Activated naive CD8-positive, alpha-beta T cell treated with anti-CD3 and anti-CD28 coated beads for 36 hours (primary cell): Measurements from ENCODE around the gene ADPRHL1. TPM values are rescaled to one million over a fixed set of nuclear protein-coding genes. Genes with fewer than 3 reads are reported as not detected.

Source experiments
- DNase-seq: peaks from one replicate; pipeline ENCODE4 v3.0.0; 2021
- H3K27ac Mint-ChIP-seq: one replicate; pipeline ENCODE4 v1.8.0; 2022; ENCODE audit warnings: mild to moderate bottlenecking, moderate library complexity, mixed read lengths
- H3K27me3 Mint-ChIP-seq: one replicate; pipeline ENCODE4 v1.8.0; 2022; ENCODE audit warnings: mild to moderate bottlenecking, mixed read lengths
- H3K36me3 Mint-ChIP-seq: one replicate; pipeline ENCODE4 v1.8.0; 2021; ENCODE audit warnings: mild to moderate bottlenecking, mixed read lengths
- H3K4me1 Mint-ChIP-seq: one replicate; pipeline ENCODE4 v1.8.0; 2021; ENCODE audit warnings: mixed read lengths
- H3K4me3 Mint-ChIP-seq: one replicate; pipeline ENCODE4 v1.8.0; 2022; ENCODE audit warnings: mild to moderate bottlenecking, moderate library complexity, mixed read lengths
- H3K9me3 Mint-ChIP-seq: one replicate; pipeline ENCODE4 v1.8.0; 2022; ENCODE audit warnings: mixed read lengths
- total RNA-seq, 2 experiments: library from RNA; stranded (reverse); gene quantifications; one replicate each; pipeline ENCODE4 v1.2.3, GENCODE V29; 2021

Gene ADPRHL1
- total RNA-seq, 2 experiments from 2014 or later = 0.44 to 0.56 TPM

GRCh38 chr13:113412440-113412839 is 40.8 kb downstream of the ADPRHL1 start:
- Mint-ChIP-seq H3K4me1 (no peaks in the 10 kb centered on the region), H3K27me3 (peaks cover 6% of the 10 kb centered on the region), H3K36me3 (no peaks in the 10 kb centered on the region), H3K4me3 (no peak overlapping the region), H3K9me3 (peaks cover 2% of the 10 kb centered on the region), H3K27ac (no peak overlapping the region)
- DNase-seq = no peak

- no peak for DNase-seq
- H3K27ac Mint-ChIP-seq = no peak overlapping the region
- H3K9me3 Mint-ChIP-seq = peaks cover 2% of the 10 kb centered on the region
- no peaks in the 10 kb centered on the region for H3K4me1 Mint-ChIP-seq
- H3K36me3 Mint-ChIP-seq = no peaks in the 10 kb centered on the region
- peaks cover 9% of the 10 kb centered on the region for H3K27me3 Mint-ChIP-seq
- H3K4me3 Mint-ChIP-seq = no peak overlapping the region
These were observed 41.9 kb downstream of the ADPRHL1 start for GRCh38 chr13:113411216-113412023.

- DNase-seq = no peak
- no peaks in the 10 kb centered on the region for H3K36me3 Mint-ChIP-seq
- peaks cover 2% of the 10 kb centered on the region for H3K9me3 Mint-ChIP-seq
These were observed 42.7 kb downstream of the ADPRHL1 start for GRCh38 chr13:113410472-113411201.

DNA sequence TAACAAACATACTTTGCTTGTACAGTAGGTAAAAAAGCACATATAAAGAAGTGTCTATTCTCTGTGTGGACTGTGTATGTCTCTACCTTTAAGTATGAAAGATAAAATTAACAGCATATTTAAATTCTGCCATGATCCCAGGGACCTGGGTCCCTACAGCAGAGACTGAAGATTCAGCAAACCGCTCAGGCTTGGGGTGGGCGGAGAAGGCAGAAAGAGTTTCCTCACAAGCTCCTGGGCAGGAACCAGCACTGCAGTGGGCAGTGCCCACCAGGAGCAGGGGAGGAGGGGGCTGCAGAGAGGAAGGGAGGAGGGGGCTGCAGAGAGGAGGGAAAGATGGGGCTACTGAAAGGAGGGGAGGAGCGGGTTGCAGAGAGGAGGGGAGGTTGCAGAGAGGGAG is 44.7 kb downstream of the ADPRHL1 start:
- DNase-seq = no peak
- no peak overlapping the region for H3K4me3 Mint-ChIP-seq
- no peaks in the 10 kb centered on the region for H3K4me1 Mint-ChIP-seq
- peaks cover 9% of the 10 kb centered on the region for H3K27me3 Mint-ChIP-seq
- H3K27ac Mint-ChIP-seq = no peak overlapping the region
- H3K36me3 Mint-ChIP-seq = no peaks in the 10 kb centered on the region
- peaks cover 2% of the 10 kb centered on the region for H3K9me3 Mint-ChIP-seq

More at GRCh38 chr13:113410472-113411201, 42.7 kb downstream of the ADPRHL1 start:
- Mint-ChIP-seq H3K27me3 (peaks cover 9% of the 10 kb centered on the region), H3K27ac (no peak overlapping the region), H3K4me1 (no peaks in the 10 kb centered on the region), H3K4me3 (no peak overlapping the region)

GRCh38 chr13:113407531-113408393 is 45.5 kb downstream of the ADPRHL1 start:
- H3K9me3 Mint-ChIP-seq = no peaks in the 10 kb centered on the region
- no peak for DNase-seq
- H3K36me3 Mint-ChIP-seq = no peaks in the 10 kb centered on the region
- H3K4me3 Mint-ChIP-seq = no peak overlapping the region
- no peak overlapping the region for H3K27ac Mint-ChIP-seq
- no peaks in the 10 kb centered on the region for H3K4me1 Mint-ChIP-seq
- peaks cover 9% of the 10 kb centered on the region for H3K27me3 Mint-ChIP-seq

DNA sequence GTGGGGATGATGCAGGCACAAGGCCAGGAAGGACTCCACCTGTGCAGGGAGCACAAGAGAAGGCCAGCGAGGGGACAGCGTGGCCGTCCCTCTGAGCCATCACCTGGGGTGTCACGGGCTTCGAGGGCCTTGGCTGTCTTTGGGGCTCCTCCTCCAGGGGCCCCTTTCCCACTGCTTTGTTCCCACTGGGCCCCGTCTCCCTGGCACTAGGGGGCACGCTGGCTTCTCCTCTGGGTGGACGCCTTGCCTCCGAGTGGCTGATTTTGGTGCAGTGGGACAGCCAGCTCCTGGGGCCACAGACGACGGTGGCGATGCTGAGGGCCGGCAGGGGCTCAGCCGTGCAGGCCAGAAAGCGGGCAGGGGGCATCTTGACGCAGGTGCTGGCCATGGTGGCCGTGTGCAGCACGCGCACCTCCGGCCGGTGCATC is 46.2 kb downstream of the ADPRHL1 start:
- DNase-seq = no peak
- no peaks in the 10 kb centered on the region for H3K36me3 Mint-ChIP-seq
- peaks cover 9% of the 10 kb centered on the region for H3K27me3 Mint-ChIP-seq
- no peak overlapping the region for H3K4me3 Mint-ChIP-seq
- no peaks in the 10 kb centered on the region for H3K4me1 Mint-ChIP-seq
- no peaks in the 10 kb centered on the region for H3K9me3 Mint-ChIP-seq
- H3K27ac Mint-ChIP-seq = no peak overlapping the region

GRCh38 chr13:113406321-113407102 is 46.8 kb downstream of the ADPRHL1 start:
- H3K4me3 Mint-ChIP-seq = no peak overlapping the region
- no peaks in the 10 kb centered on the region for H3K4me1 Mint-ChIP-seq
- no peak for DNase-seq
- no peak overlapping the region for H3K27ac Mint-ChIP-seq
- peaks cover 9% of the 10 kb centered on the region for H3K27me3 Mint-ChIP-seq
- H3K36me3 Mint-ChIP-seq = no peaks in the 10 kb centered on the region
- no peaks in the 10 kb centered on the region for H3K9me3 Mint-ChIP-seq

- Mint-ChIP-seq H3K9me3 (no peaks in the 10 kb centered on the region), H3K27ac (no peak overlapping the region), H3K4me3 (no peak overlapping the region), H3K4me1 (no peaks in the 10 kb centered on the region), H3K27me3 (peaks cover 9% of the 10 kb centered on the region), H3K36me3 (no peaks in the 10 kb centered on the region)
- DNase-seq = no peak
These were observed 47.6 kb downstream of the ADPRHL1 start for GRCh38 chr13:113405481-113406300.

DNA sequence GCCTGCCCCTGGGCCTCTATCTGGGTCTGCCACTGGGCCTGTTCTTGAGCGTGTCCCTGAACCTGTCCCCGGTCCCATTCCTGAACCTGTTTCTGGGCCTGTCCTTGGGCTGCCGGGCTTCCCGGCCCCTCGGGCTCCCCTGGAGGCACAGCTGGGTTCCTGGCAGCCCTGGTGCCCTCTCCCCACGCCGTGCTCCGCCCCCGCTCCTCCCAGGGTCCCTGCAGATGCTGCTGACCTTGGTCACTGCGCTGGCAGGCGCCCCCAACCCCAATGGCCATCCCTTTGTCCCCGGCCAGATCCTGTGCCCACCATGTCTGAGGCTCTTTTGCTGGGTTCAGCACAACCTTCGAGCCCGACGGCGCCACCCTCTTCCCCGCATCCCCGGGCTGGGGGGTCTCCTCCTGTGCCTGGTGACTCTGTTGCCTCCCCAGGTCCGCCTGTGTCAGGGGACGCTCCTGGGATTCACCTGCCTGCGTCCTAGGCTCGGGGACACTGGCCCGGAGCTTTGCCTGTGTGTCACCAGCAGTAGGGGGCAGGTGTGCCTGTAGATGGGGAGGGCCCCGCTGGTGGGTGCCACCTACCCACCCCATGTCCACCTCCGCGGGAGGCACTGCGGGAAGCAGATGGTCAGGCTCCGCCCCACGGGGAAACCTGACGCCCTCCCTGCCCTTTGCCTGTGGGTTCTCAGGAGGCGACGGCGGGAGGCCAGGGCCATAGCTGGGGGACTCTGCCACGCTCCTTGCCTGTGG is 48.4 kb downstream of the ADPRHL1 start:
- Mint-ChIP-seq H3K27ac (no peak overlapping the region), H3K36me3 (no peaks in the 10 kb centered on the region), H3K27me3 (peaks cover 9% of the 10 kb centered on the region), H3K4me1 (no peaks in the 10 kb centered on the region), H3K4me3 (no peak overlapping the region), H3K9me3 (no peaks in the 10 kb centered on the region)
- DNase-seq = no peak

DNA sequence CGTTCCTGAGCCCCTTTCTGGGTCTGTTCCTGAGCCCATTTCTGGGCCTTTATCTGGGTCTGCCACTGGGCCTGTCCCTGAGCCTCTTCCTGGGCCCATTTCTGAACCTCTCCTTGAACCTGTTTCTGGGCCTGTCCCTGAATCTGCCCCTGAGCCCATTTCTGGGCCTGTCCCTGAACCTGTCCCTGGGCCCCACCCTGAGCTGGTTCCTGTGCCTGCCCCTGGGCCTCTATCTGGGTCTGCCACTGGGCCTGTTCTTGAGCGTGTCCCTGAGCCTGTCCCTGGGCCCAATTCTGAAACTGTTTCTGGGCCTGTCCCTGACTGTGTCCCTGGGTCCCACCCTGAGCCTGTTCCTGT is 48.9 kb downstream of the ADPRHL1 start:
- Mint-ChIP-seq H3K9me3 (no peaks in the 10 kb centered on the region), H3K27me3 (peaks cover 7% of the 10 kb centered on the region), H3K27ac (no peak overlapping the region), H3K4me3 (no peak overlapping the region), H3K4me1 (no peaks in the 10 kb centered on the region), H3K36me3 (no peaks in the 10 kb centered on the region)
- DNase-seq = no peak

GRCh38 chr13:113403255-113404104 is 49.8 kb downstream of the ADPRHL1 start:
- H3K4me3 Mint-ChIP-seq = no peak overlapping the region
- DNase-seq = no peak
- H3K36me3 Mint-ChIP-seq = no peaks in the 10 kb centered on the region
- peaks cover 4% of the 10 kb centered on the region for H3K27me3 Mint-ChIP-seq
- H3K4me1 Mint-ChIP-seq = no peaks in the 10 kb centered on the region
- H3K27ac Mint-ChIP-seq = no peak overlapping the region
- H3K9me3 Mint-ChIP-seq = no peaks in the 10 kb centered on the region

DNA sequence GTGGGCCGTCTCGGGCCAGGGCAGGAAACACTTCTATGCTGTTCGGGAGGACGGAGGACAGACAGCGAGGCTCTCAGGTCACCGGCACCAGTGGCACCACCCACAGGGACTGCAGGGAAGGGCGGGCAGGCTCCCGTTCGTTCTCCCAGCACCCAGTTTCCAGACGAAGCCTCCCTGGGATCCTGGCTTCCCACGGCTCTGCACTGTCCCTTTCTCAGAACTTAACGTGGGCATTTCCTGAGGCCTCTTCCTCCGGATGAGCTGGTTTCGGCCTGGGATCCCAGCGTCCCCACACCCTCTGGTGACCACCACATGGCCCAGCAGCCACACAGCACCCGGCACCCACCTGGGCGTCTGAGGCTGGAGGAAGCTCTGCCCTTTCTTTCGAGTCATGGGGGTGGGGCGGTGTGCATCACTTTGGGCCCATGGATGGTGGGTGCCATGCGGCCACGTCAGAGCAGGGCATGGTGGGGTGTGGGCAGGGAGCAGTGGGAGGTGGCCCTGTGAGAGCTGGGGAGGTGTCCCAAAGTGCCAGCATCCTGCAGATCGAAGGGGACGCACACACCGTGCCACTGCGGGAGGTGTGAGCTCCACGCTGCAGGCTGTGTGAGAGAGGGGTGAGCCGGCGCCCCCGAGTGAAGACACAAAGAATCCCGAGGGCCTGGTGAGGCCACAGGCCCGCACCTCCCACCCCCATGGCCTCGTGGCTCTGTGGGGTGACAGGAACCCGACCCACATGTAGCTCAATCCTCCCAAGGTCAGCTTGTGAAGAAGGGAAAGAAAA is 50.6 kb downstream of the ADPRHL1 start:
- Mint-ChIP-seq H3K27me3 (peaks cover 4% of the 10 kb centered on the region), H3K4me3 (no peak overlapping the region), H3K27ac (no peak overlapping the region), H3K36me3 (no peaks in the 10 kb centered on the region), H3K4me1 (no peaks in the 10 kb centered on the region), H3K9me3 (no peaks in the 10 kb centered on the region)
- no peak for DNase-seq
